Endodermal cell (in vitro differentiated cells): Measurements from ENCODE around the gene XPO4. TPM values are rescaled to one million over a fixed set of nuclear protein-coding genes. Genes with fewer than 3 reads are reported as not detected.

Source experiments
- DNase-seq: peaks from one replicate; pipeline ENCODE4 v3.0.0-alpha.2; 2017
- H3K27ac ChIP-seq: 2 replicates; pipeline ENCODE4 v1.5.1; 2013; ENCODE audit warnings: mild to moderate bottlenecking, low read depth, low read length, moderate library complexity
- H3K27me3 ChIP-seq: 2 replicates; pipeline ENCODE4 v1.6.1; 2013; ENCODE audit warnings: mild to moderate bottlenecking, low read length, moderate library complexity; ENCODE audit not compliant: insufficient read depth, control insufficient read depth, poor library complexity, severe bottlenecking
- H3K36me3 ChIP-seq: 2 replicates; pipeline ENCODE4 v1.7.0; 2013; ENCODE audit warnings: mild to moderate bottlenecking, low read length, moderate library complexity; ENCODE audit not compliant: control insufficient read depth, insufficient read depth
- H3K4me1 ChIP-seq: one replicate; pipeline ENCODE4 v1.7.0; 2013; ENCODE audit warnings: low read length; ENCODE audit not compliant: control insufficient read depth, insufficient read depth
- H3K4me3 ChIP-seq: 2 replicates; pipeline ENCODE4 v1.5.1; 2013; ENCODE audit warnings: mild to moderate bottlenecking, low read length, moderate library complexity
- H3K9ac ChIP-seq: 2 replicates; pipeline ENCODE4 v1.6.1; 2013; ENCODE audit warnings: mild to moderate bottlenecking, low read length, moderate library complexity; ENCODE audit not compliant: poor library complexity, severe bottlenecking; ENCODE audit errors: extremely low read depth
- H3K9me3 ChIP-seq: 2 replicates; pipeline ENCODE4 v1.6.1; 2013; ENCODE audit warnings: mild to moderate bottlenecking, low read length, moderate library complexity; ENCODE audit not compliant: control insufficient read depth
- H3K27ac Mint-ChIP-seq: 2 replicates; pipeline ENCODE4 v1.8.0; 2020; ENCODE audit warnings: mixed read lengths
- H3K27me3 Mint-ChIP-seq: 2 replicates; pipeline ENCODE4 v1.8.0; 2021; ENCODE audit warnings: mild to moderate bottlenecking, mixed read lengths; ENCODE audit not compliant: insufficient read depth
- H3K36me3 Mint-ChIP-seq: 2 replicates; pipeline ENCODE4 v1.8.0; 2020; ENCODE audit warnings: low read depth, mixed read lengths
- H3K4me1 Mint-ChIP-seq: 2 replicates; pipeline ENCODE4 v1.8.0; 2020; ENCODE audit warnings: mixed read lengths
- H3K4me3 Mint-ChIP-seq: 2 replicates; pipeline ENCODE4 v1.8.0; 2020; ENCODE audit warnings: mild to moderate bottlenecking, moderate library complexity, mixed read lengths
- H3K9me3 Mint-ChIP-seq: 2 replicates; pipeline ENCODE4 v1.8.0; 2020; ENCODE audit warnings: mild to moderate bottlenecking, mixed read lengths
- CTCF ChIP-seq: fragments of 200-600 bp; sonication (generic); conservative IDR thresholded peaks from 2 replicates; pipeline ENCODE4 v1.5.0; 2021; ENCODE audit warnings: antibody characterized with exemption, mild to moderate bottlenecking
- WGBS, 2 experiments: methylation state at CpG; one replicate each; pipeline versions ENCODE4 v1.1.5 to v1.1.7; 2013; ENCODE audit warnings: missing lambda C conversion rate in 2 of 2, mixed read lengths in 1 of 2; ENCODE audit not compliant: insufficient coverage in 1 of 2, insufficient read length in 1 of 2; 5-methylcytosine and 5-hydroxymethylcytosine counted together
- total RNA-seq, 2 donors: library from RNA; stranded (reverse); fragmentation: NEBNext Ultra II Directional in 1 of 2; extraction: Animal tissue kit (Norgen Biotek cat#: 25700) in 1 of 2; gene quantifications; 2 replicates in 1 of 2; 3 replicates in 1 of 2; pipeline ENCODE4 v1.2.1, GENCODE V29; 2021

XPO4 gene
- total RNA-seq, 2 donors from 2014 or later: 28.8 to 32.0 TPM

- 96 to 100% methylated on average over 2 to 4 of the region's 4 CpGs for WGBS, 2 experiments
- Mint-ChIP-seq H3K9me3 (no peaks in the 10 kb centered on the region), H3K27me3 (no peaks in the 10 kb centered on the region), H3K4me1 (no peaks in the 10 kb centered on the region), H3K4me3 (no peak overlapping the region), H3K36me3 (peaks cover 41% of the 10 kb centered on the region), H3K27ac (no peak overlapping the region)
- H3K27ac ChIP-seq: no peak overlapping the region
- no peak for DNase-seq
- H3K4me1 ChIP-seq: no peaks in the 10 kb centered on the region
- H3K36me3 ChIP-seq: peaks cover 51% of the 10 kb centered on the region
- no peaks in the 10 kb centered on the region for H3K27me3 ChIP-seq
- H3K4me3 ChIP-seq: no peak overlapping the region
- no peak overlapping the region for H3K9ac ChIP-seq
- no peak for TF ChIP-seq CTCF
- H3K9me3 ChIP-seq: no peaks in the 10 kb centered on the region
These were observed 93.7 kb downstream of the XPO4 start for GRCh38 chr13:20808874-20809273.

GRCh38 chr13:20803180-20803965 lies 99.2 kb downstream of the XPO4 start:
- H3K4me3 Mint-ChIP-seq: no peak overlapping the region
- Histone ChIP-seq H3K4me3 (no peak overlapping the region), H3K4me1 (no peaks in the 10 kb centered on the region), H3K9me3 (no peaks in the 10 kb centered on the region), H3K9ac (no peak overlapping the region), H3K27ac (no peak overlapping the region), H3K27me3 (no peaks in the 10 kb centered on the region), H3K36me3 (peaks cover 58% of the 10 kb centered on the region)
- TF ChIP-seq CTCF: no peak
- WGBS, 2 experiments: 93 to 100% methylated on average over 1 to 3 of the region's 3 CpGs
- H3K9me3 Mint-ChIP-seq: no peaks in the 10 kb centered on the region
- peak overlapping the region; percentile 36 for H3K27ac Mint-ChIP-seq
- no peaks in the 10 kb centered on the region for H3K27me3 Mint-ChIP-seq
- H3K36me3 Mint-ChIP-seq: peaks cover 22% of the 10 kb centered on the region
- DNase-seq: no peak
- H3K4me1 Mint-ChIP-seq: no peaks in the 10 kb centered on the region

- H3K9ac ChIP-seq: no peak overlapping the region
- 87 to 100% methylated on average over 2 of the region's 2 CpGs for WGBS, 2 experiments
- H3K36me3 ChIP-seq: peaks cover 47% of the 10 kb centered on the region
- no peak for DNase-seq
- Mint-ChIP-seq H3K27me3 (no peaks in the 10 kb centered on the region), H3K9me3 (no peaks in the 10 kb centered on the region), H3K4me3 (no peak overlapping the region), H3K36me3 (peaks cover 28% of the 10 kb centered on the region), H3K27ac (peak overlapping the region; percentile 23), H3K4me1 (no peaks in the 10 kb centered on the region)
- TF ChIP-seq CTCF: no peak
- H3K4me3 ChIP-seq: no peak overlapping the region
- no peaks in the 10 kb centered on the region for H3K27me3 ChIP-seq
- H3K9me3 ChIP-seq: no peaks in the 10 kb centered on the region
- H3K4me1 ChIP-seq: no peaks in the 10 kb centered on the region
- no peak overlapping the region for H3K27ac ChIP-seq
These were observed 100.8 kb downstream of the XPO4 start for GRCh38 chr13:20801707-20802106.
